Choroid plexus epithelial cell (primary cell): ENCODE results near the gene FCRL6.

ENCODE experiments used
- DNase-seq: peaks from one replicate; pipeline ENCODE4 v3.0.0-alpha.2; 2010; ENCODE audit warnings: low read depth
- H3K4me3 ChIP-seq: 2 replicates; pipeline ENCODE4 v1.5.1; 2011; ENCODE audit warnings: low read depth, mild to moderate bottlenecking, control low read depth, low read length, moderate library complexity
- TF ChIP-seq, protein P1 (sequence below): conservative IDR thresholded peaks from 2 replicates; pipeline ENCODE4 v1.5.1; 2011; ENCODE audit warnings: low read depth, mild to moderate bottlenecking, control low read depth, inconsistent platforms, low read length, moderate library complexity

FCRL6 gene

DNA sequence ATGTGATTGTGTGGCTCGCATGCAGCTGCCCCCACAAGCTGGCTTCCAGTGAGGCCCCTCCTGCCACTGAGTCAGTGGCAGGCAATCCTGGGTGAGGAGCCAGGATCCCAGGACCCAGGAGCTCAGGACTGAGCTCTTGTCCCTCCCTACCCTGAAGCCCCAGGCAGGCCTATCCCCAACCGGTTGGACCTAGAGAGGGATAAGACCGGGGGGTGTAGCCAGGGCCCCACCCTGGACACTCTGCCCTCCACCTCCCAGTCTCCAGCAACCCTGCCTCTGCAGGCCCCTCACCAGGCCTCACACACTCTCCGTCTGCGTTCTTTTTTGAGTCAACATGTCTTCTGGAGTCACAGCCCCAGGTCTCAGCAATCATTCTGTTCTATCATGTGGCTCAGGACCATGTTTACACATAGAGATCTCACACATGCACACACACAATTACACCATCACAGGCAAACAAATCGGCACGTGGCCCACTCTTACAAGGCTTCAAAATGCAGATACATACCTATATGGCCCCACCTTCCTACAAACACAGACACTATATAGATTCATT, 57.7 kb downstream of the FCRL6 start:
- no peak overlapping the region for H3K4me3 ChIP-seq
- TF ChIP-seq, protein P1, sequence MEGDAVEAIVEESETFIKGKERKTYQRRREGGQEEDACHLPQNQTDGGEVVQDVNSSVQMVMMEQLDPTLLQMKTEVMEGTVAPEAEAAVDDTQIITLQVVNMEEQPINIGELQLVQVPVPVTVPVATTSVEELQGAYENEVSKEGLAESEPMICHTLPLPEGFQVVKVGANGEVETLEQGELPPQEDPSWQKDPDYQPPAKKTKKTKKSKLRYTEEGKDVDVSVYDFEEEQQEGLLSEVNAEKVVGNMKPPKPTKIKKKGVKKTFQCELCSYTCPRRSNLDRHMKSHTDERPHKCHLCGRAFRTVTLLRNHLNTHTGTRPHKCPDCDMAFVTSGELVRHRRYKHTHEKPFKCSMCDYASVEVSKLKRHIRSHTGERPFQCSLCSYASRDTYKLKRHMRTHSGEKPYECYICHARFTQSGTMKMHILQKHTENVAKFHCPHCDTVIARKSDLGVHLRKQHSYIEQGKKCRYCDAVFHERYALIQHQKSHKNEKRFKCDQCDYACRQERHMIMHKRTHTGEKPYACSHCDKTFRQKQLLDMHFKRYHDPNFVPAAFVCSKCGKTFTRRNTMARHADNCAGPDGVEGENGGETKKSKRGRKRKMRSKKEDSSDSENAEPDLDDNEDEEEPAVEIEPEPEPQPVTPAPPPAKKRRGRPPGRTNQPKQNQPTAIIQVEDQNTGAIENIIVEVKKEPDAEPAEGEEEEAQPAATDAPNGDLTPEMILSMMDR, result no peak
- no peak for DNase-seq

DNA sequence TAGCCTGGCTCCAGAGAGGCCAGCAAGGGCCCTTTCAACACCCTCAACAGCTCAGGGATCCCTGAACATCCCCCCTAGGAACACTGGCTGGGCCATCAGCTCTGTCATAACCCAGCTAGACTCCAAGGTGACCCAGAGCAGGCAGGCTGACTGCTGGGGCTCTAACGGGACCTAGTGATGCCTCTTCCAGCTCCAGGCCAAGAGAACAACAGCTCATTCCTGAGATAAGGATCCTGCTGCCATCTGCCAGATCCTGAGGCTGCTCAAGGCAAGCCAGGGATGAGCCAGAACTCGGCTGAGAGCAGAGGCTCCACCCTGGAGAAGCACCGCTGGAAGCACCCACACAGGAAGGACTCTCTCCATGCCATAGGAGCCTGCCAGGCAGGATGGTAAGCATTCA, 58.3 kb downstream of the FCRL6 start:
- TF ChIP-seq, protein P1, result no peak
- no peak for DNase-seq
- H3K4me3 ChIP-seq, result no peak overlapping the region

DNA sequence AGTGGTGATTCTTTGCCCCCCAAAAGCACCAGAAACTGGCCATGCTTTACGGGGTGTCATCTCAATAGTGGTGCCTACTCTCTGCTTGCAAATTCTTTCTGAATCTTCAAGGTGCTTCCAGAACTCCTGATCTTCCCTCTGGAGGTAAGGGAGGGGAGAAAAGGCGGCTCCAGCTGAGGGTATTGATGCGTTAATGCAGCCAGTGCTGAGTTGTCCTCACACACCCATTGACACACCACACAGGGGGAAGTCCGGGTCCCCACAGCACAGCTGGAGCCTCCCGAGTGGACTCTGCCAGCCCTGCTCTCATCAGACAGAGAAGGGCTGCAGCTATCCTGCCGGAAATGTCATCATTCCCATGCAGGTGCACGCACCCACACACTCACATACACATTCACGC, 59.1 kb downstream of the FCRL6 start:
- TF ChIP-seq, protein P1, result no peak
- H3K4me3 ChIP-seq, result no peak overlapping the region
- no peak for DNase-seq

DNA sequence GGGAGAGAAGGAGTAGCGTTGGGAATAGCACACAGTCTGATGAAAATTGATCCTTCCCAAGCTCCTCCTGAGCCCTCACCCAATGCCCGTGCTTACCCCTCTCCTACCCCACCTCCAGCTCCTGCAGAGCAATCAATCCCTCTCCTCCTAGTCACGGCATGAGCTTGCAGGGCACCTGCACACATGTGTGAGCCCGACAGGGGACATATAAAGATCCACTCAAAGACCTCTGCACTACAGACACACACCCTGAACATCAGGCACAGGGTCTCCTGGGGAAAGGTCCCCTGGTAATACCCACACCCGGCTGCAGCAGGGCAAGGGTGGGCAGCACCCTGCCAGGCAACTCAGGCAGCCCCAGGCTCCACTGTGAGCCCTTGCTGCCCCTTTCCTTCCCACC, 59.9 kb downstream of the FCRL6 start:
- no peak for DNase-seq
- TF ChIP-seq, protein P1, result no peak
- no peak overlapping the region for H3K4me3 ChIP-seq

DNA sequence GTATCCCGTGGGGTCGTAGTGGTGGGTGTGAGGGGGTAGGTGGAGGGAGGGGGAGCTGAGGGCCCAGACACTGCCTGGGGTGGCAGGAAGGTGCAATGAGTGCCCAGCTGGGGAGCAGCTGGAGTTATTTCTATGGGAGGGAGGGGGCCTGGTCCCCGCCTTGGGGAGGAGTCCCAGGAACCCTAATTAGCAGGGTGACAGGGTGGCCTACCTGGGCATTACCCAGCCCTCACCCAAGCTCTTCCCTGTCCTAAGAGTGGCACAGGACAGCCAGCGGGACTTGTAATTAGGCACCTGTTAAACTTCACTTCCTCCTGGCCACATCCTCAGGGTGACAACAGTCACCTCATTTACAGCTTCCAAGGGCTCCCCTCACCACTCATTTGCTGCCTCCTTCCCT, 60.4 kb downstream of the FCRL6 start, which contains the start of gene VSIG8:
VSIG8 (minus strand) TSS at position 101 of the 400 bp plus-strand sequence. CDS start 136 bp downstream, outside the sequence.
- TF ChIP-seq, protein P1, result no peak
- H3K4me3 ChIP-seq, result no peak within 1 kb of the TSS
- DNase-seq, result no peak

DNA sequence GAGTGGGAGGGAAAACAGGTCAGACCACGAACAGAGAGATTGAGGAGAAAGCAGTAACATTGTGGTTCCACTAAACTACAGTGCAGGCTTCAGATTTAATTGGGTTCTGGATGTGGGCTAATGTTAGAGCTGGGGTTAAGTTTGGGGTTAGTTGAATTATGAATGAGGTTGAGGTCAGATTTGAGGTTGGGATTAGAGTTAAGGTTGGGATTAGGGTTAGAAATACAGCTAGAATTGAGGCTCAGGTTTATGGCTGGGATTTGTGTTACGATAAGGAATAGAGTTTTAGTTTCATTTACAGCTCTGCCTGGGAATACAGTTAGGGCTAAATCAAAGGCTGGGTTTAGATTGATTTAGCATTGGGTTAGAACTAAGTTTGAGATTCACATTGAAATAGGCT, 62.1 kb downstream of the FCRL6 start:
- no peak for DNase-seq
- TF ChIP-seq, protein P1, result no peak
- H3K4me3 ChIP-seq, result no peak overlapping the region
